Measurements from ENCODE around the gene ADAMTSL3.

- no peak for TF ChIP-seq SIN3A (IDR thresholded peaks at IDR 0.05; ENCODE audit: borderline replicate concordance, insufficient read depth, low read length)
- no peak for TF ChIP-seq TAF1 (IDR thresholded peaks at IDR 0.05; ENCODE audit: borderline replicate concordance, insufficient read depth, low read length)
- TF ChIP-seq POLR2AphosphoS5 (IDR thresholded peaks at IDR 0.05; ENCODE audit: low read depth, low read length) = no peak
- TF ChIP-seq REST (IDR thresholded peaks at IDR 0.05; ENCODE audit: insufficient read depth in 1 of 2, low read depth in 2 of 2, low read length in 2 of 2) = no peak
These were observed 369.7 kb downstream of the ADAMTSL3 start for GRCh38 chr15:84023636-84024035.

Data from PFSK-1 (cell line).